Heart left ventricle (tissue), 13 donors: Measurements from ENCODE around the gene STAT3.

ENCODE experiments used
- CTCF ChIP-seq, 12 donors: fragments of 200-600 bp; sonication (generic) in 4 of 12; IDR thresholded peaks; one replicate each; pipeline versions ENCODE4 v1.5.0 to v1.8.0; 2018 to 2022; ENCODE audit warnings: antibody characterized with exemption in 12 of 12, mild to moderate bottlenecking in 5 of 12
- POLR2A ChIP-seq, 2 donors: fragments of 450-650 bp; IDR thresholded peaks; one replicate each; pipeline ENCODE4 v1.6.1; 2017; ENCODE audit warnings: antibody characterized with exemption in 2 of 2, mild to moderate bottlenecking in 2 of 2, moderate library complexity in 2 of 2
- donor health status: ischemic (EF 13 %, LVEDD 7.1; RV severe dilation, severe dysfunction).
- donor health status: DM: no; HTN: yes; CAD: no.
- donor health status: DM: no; HTN: no; CAD: no.
- donor health status: ischemic (EF 25% LVEDD 6.9; RV normal size, moderate dysfunction).
- donor health status: ischemic (EF 25% LVEDD 5.7; RV mildly dilated, moderate dysfunction).
- donor health status: ischemic (EF 35%, LVEDD 5.7; RV mildly dilated, moderate dysfunction).
- donor health status: nonischemic (EF 11% LVEDD 7.7; RV severe dilation, severe dysfunction).
- donor health status: DM: yes; HTN: yes; CAD: no.
- donor health status: PGD.
- donor health status: ischemic (EF 29% LVEDD 5.4; RV normal size, mild dysfunction).
- donor health status: nonischemic (EF 23%, LVEDD 6.1; RV moderate dilation, normal function).

- TF ChIP-seq CTCF (IDR thresholded peaks at IDR 0.05) = no peak
- no peak for TF ChIP-seq POLR2A (IDR thresholded peaks at IDR 0.05)
These were observed 79.8 kb downstream of the STAT3 start for GRCh38 chr17:42308446-42308845.
